Measurements from ENCODE around the gene MACROD2.
"Not testable (repeated sequence)": the region's sequence is repeated elsewhere in the genome, so short reads cannot be mapped to it uniquely, and the experiment has no call there.

MACROD2 gene

DNA sequence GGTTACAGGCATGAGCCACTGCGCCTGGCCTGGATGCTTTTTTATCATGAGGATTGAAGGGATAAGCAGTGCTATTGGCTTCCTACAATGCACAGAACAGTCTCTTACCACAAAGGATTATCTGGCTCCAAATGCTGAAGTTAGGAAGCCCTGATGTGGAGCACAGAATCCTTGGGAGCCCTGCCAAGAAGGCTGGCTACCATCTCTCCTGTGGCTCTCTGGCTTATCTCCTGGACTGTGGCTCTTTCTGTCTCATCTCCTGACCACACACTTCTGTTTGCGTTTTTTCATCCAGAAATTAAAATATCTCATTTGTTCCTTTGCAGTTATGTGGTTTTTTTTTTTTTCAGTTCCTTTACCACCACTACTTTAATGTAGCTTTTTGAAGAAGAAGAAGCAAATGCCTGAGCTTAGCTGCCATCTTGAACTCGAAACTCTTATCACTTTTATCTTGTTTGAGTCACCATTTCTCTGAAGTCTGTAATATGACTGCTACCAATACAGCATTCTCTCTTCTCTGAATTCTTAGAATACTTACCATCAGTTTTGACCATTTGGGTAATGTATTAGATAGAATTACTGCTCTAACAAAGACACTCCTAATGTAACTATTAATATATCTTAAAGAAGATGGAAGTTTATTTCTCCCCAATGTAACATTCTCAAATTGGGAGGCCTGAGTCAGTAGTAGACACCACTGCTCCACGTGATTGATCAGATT, 1533.2 kb downstream of the MACROD2 start:
- no peak overlapping the region for H3K4me3 ChIP-seq (ENCODE audit: low read depth, low read length)

- H3K4me3 ChIP-seq (ENCODE audit: low read depth, low read length) = no peak overlapping the region
These were observed 1540.5 kb downstream of the MACROD2 start for GRCh38 chr20:15535863-15536262.

DNA sequence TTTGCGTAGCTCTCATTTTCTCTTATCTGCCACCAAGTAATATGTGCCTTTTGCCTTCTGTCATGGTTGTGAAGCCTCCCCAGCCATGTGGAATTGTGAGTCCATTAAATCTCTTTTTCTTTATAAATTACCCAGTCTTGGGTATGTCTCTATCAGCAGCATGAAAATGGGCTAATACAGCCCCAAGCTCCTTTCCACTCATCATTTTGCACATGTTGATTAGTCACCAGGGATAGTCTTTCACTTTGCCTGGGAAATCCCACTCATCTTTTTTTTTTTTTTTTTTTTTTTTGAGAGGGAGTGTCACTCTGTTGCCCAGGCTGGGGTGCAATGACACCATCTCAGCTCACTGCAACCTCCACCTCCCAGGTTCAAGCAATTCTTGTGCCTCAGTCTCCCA, 1541.9 kb downstream of the MACROD2 start:
- not testable (repeated sequence) for H3K4me3 ChIP-seq (ENCODE audit: low read depth, low read length)

- H3K4me3 ChIP-seq (ENCODE audit: low read depth, low read length) = no peak overlapping the region
These were observed 1547.3 kb downstream of the MACROD2 start for GRCh38 chr20:15542655-15543054.

GRCh38 chr20:15544742-15545141, 1549.4 kb downstream of the MACROD2 start:
- no peak overlapping the region for H3K4me3 ChIP-seq (ENCODE audit: low read depth, low read length)

GRCh38 chr20:15546525-15547023, 1551.3 kb downstream of the MACROD2 start:
- no peak overlapping the region for H3K4me3 ChIP-seq (ENCODE audit: low read depth, low read length)

GRCh38 chr20:15547119-15547518, 1551.8 kb downstream of the MACROD2 start:
- no peak overlapping the region for H3K4me3 ChIP-seq (ENCODE audit: low read depth, low read length)

DNA sequence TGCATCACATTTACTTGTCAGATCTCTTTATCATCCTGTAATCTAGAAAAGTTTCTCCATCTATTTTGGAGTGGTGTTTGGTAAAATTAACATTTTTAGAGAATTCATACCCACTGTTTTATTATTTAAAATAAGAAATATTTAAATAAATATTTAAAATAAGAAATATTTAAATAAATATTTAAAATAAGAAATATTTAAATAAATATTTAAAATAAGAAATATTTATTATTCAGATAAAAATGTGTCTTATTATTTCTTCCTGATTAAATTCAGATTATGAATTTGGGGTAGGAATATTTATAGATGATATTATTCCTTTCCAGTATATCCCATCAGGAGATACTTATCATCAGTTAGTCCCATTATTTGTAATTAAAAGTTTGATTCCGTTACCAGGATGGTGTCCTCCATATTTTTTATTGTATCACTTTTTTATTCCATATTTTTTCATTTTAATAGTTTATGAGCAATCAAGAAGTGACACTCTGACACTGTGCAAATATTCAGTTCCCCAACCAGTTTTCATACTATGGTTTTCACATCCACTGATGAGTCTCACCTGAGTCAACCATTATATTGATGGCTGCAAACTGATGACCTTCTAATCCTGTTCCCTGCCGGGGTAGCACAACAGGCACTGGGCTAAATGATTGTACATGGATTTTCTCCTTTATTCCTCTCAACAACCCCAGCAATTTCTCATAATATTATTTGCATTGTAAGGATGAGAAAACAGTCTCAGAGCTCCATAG, 1555.0 kb downstream of the MACROD2 start:
- H3K4me3 ChIP-seq (ENCODE audit: low read depth, low read length) = no peak overlapping the region

DNA sequence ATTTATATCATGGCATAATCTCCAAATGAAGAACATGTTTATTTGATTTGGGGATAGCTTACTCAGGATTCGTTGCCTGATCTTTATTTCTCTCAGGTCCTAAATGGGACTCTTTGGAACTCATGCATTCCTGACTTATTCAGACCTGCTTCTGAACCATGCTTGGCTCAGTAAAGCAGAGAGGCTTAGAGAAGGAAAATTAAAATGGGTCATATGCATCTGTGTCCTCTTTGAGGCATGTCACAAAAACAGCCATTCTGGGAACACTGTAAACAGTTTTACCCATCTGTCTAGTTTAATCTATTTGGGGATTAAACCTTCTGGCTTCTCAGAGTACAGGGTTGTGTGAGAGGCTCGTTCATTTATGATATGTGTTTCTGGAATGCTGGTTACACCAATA, 1560.6 kb downstream of the MACROD2 start:
- H3K4me3 ChIP-seq (ENCODE audit: low read depth, low read length) = no peak overlapping the region

DNA sequence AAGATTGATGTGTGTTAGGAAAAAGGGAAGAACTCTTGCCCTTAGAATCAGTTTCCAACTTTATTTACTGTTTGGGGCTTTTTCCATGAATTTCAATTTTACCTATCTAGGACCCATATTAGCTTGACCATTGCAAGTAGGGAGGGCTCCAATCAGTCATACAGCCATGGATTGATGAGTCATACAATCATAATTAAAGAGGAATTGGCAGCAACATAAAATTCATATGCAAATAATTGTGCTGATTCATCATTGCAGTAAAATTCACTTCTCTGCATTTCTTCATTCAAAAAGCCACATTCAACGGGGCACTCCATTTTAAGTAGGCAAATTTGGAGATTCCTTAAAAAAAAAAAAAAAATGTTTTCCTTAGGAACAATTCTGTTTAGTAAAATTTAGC, 1561.6 kb downstream of the MACROD2 start:
- no peak overlapping the region for H3K4me3 ChIP-seq (ENCODE audit: low read depth, low read length)

- H3K4me3 ChIP-seq (ENCODE audit: low read depth, low read length) = no peak overlapping the region
These were observed 1565.8 kb downstream of the MACROD2 start for GRCh38 chr20:15561070-15561569.

- H3K4me3 ChIP-seq (ENCODE audit: low read depth, low read length) = no peak overlapping the region
These were observed 1566.5 kb downstream of the MACROD2 start for GRCh38 chr20:15561707-15562404.

GRCh38 chr20:15563836-15564235, 1568.5 kb downstream of the MACROD2 start:
- H3K4me3 ChIP-seq (ENCODE audit: low read depth, low read length) = no peak overlapping the region

DNA sequence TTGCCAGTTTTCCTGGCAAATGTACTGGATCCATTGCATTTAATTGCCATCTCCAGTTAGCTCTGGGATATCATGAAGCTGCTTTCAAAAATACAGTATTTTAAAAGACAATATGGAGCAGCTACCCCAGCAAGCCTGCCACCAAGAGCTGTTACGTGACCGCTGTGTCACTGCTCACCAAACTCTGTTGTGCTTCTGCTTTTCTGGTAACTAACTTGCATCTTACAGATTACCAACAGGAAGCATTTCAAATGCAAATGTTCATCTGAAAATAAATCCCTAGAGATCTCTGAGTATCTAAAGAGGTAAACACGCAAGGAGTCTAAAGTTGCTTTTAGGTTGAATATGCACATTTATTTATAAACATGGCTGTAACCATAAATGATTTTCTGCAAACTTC, 1569.7 kb downstream of the MACROD2 start:
- no peak overlapping the region for H3K4me3 ChIP-seq (ENCODE audit: low read depth, low read length)

DNA sequence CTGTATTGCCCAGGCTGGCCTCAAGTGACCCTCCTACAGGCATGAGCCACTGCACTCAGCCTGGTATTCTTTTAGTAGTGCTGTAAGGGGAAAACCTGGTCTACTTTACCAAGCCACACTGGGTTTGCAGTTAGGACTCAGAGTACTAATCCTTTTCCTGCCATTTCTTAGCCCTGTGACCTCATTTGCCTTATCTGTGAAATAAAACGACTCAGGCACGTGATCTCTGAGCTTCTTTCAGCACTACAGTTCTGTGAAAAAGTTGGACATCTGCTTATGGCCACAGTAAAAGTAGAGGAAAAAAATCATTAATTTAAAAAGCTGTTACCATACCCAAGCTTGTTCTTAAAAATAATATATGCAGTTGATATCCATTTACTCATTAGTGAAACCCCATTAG, 1570.5 kb downstream of the MACROD2 start:
- H3K4me3 ChIP-seq (ENCODE audit: low read depth, low read length) = no peak overlapping the region

GRCh38 chr20:15567219-15567618, 1571.9 kb downstream of the MACROD2 start:
- no peak overlapping the region for H3K4me3 ChIP-seq (ENCODE audit: low read depth, low read length)

GRCh38 chr20:15570156-15570555, 1574.8 kb downstream of the MACROD2 start:
- no peak overlapping the region for H3K4me3 ChIP-seq (ENCODE audit: low read depth, low read length)

- H3K4me3 ChIP-seq (ENCODE audit: low read depth, low read length) = no peak overlapping the region
These were observed 1575.7 kb downstream of the MACROD2 start for GRCh38 chr20:15571056-15571455.

- H3K4me3 ChIP-seq (ENCODE audit: low read depth, low read length) = no peak overlapping the region
These were observed 1579.9 kb downstream of the MACROD2 start for GRCh38 chr20:15575255-15575654.

DNA sequence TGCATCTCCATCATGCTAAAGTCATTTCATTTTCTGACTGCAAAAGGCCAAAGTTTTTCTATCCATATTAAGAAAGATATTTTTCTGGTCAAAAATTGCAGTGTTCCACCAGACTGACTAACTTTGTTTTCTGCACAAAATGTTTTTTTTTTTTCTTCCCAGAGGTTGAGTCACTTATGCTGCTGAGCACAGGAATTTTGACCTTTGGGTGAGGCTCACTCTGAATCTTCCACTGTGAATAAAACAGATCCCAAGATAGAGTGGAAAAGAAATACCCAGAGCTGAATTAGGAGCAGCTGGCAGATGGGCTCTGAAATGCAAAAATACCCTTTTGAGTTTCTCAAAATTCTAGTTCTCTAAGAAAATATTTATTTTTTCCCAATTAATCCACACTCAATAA, 1581.1 kb downstream of the MACROD2 start:
- no peak overlapping the region for H3K4me3 ChIP-seq (ENCODE audit: low read depth, low read length)

DNA sequence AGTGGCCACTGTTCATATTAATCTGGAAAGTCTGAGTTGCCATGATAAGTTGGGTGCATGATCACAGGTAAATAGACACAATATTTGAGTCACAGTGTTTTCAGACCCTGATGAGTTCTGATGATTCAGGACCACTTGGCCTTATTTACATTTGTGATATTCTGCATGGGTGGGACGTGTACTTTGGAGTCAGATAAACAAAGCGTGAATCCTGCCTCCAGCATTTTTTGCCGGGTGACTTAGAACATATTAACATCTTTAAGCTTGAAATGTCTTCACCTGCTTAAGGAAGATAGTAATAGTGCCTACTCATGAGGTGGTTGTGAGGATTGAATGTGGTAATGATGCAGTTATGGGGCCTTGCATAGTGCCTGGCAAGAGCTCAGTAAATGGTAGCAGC, 1582.8 kb downstream of the MACROD2 start:
- H3K4me3 ChIP-seq (ENCODE audit: low read depth, low read length) = no peak overlapping the region

All from iPS-11a (cell line).